ENCODE results near the gene RASA3. TPM values are rescaled to one million over a fixed set of nuclear protein-coding genes. Genes with fewer than 3 reads are reported as not detected.
A peak's percentile ranks its signal among the peaks of the same experiment; 100 is the strongest.

Gene RASA3
- total and polyA plus RNA-seq, 2 of the 8 experiments (the other 6 are each of a cell fraction or from before 2014, with no cell fraction given): 7.5 to 21.9 TPM

- H2BK20ac ChIP-seq (ENCODE audit: low read length): no peak overlapping the region
- no peaks in the 10 kb centered on the region for H3K79me1 ChIP-seq (ENCODE audit: low read depth, low read length)
- H3K14ac ChIP-seq (ENCODE audit: insufficient read length): no peak overlapping the region
- no peak overlapping the region for H4K5ac ChIP-seq (ENCODE audit: insufficient read length, low read depth, low read length)
- no peak overlapping the region for H2AK5ac ChIP-seq (ENCODE audit: low read depth, low read length)
- no peak overlapping the region for H3K9ac ChIP-seq (replicated peaks in 1 of 4; ENCODE audit: extremely low read depth in 1 of 4, low read depth in 3 of 4, low read length in 3 of 4)
- no peaks in the 10 kb centered on the region for H3K9me3 ChIP-seq (ENCODE audit: insufficient read depth in 2 of 2, low read depth in 1 of 2, low read length in 1 of 2)
- no peak overlapping the region for H3K56ac ChIP-seq (replicated peaks; ENCODE audit: insufficient read length, low read depth, low read length)
- WGBS, 2 experiments (ENCODE audit: extremely low coverage in 1 of 2, insufficient coverage in 1 of 2, insufficient read length in 1 of 2, insufficient replicate concordance in 2 of 2, low coverage in 1 of 2, low lambda C conversion rate in 2 of 2, missing lambda C conversion rate in 1 of 2): 95% methylated on average over 36 of the region's 47 CpGs; no CpG with 5 or more reads in 1 of the 2 experiments
- no peak overlapping the region for H4K8ac ChIP-seq (ENCODE audit: extremely low read depth, insufficient read depth, low read length)
- no peaks in the 10 kb centered on the region for H3K36me3 ChIP-seq (ENCODE audit: control insufficient read depth in 2 of 4, insufficient read depth in 4 of 4, low read length in 3 of 4)
- H2AFZ ChIP-seq (ENCODE audit: low read length): no peak overlapping the region
- H3K27ac ChIP-seq (ENCODE audit: low read depth, low read length): no peak overlapping the region
- DNase-seq (ENCODE audit: low read depth in 1 of 2, low spot score in 2 of 2) (no peak), FAIRE-seq (no peak)
- no peak overlapping the region for H3K23ac ChIP-seq (ENCODE audit: insufficient read length)
- no peak for TF ChIP-seq RAD21 (IDR thresholded peaks at IDR 0.05 in 1 of 2, conservative IDR thresholded peaks at IDR 0.05 in 1 of 2; ENCODE audit: low read depth in 2 of 2, low read length in 2 of 2)
- no peak for TF ChIP-seq ASH2L (IDR thresholded peaks at IDR 0.05; ENCODE audit: low read length)
- TF ChIP-seq, protein P1, sequence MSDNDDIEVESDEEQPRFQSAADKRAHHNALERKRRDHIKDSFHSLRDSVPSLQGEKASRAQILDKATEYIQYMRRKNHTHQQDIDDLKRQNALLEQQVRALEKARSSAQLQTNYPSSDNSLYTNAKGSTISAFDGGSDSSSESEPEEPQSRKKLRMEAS (IDR thresholded peaks at IDR 0.05): no peak
- TF ChIP-seq SIN3A (conservative IDR thresholded peaks at IDR 0.05 in 1 of 2, IDR thresholded peaks at IDR 0.05 in 1 of 2; ENCODE audit: low read depth in 1 of 2, low read length in 2 of 2): no peak
- no peak overlapping the region for H3K18ac ChIP-seq (ENCODE audit: extremely low read depth, low read length)
- H4K91ac ChIP-seq (replicated peaks; ENCODE audit: insufficient read length, low read length): no peak overlapping the region
- no peak overlapping the region for H2BK120ac ChIP-seq (replicated peaks; ENCODE audit: low read depth, low read length)
- H3K79me2 ChIP-seq (ENCODE audit: control insufficient read depth in 1 of 2, insufficient read depth in 2 of 2, low read length in 2 of 2): no peaks in the 10 kb centered on the region
- no peak overlapping the region for H2BK5ac ChIP-seq (ENCODE audit: low read depth, low read length)
- no peaks in the 10 kb centered on the region; a peak in 1 of 7 replicates for H3K4me1 ChIP-seq (replicated peaks in 1 of 4; ENCODE audit: control insufficient read depth in 3 of 4, insufficient read depth in 4 of 4, low read length in 3 of 4)
- H4K20me1 ChIP-seq (replicated peaks in 1 of 2; ENCODE audit: control insufficient read depth in 1 of 2, insufficient read depth in 2 of 2, low read length in 2 of 2): no peaks in the 10 kb centered on the region
- H2BK15ac ChIP-seq (ENCODE audit: low read length): 0 out of 2 replicates have a peak overlapping the region, but pooled peaks have one; percentile 46
- no peak overlapping the region for H2BK12ac ChIP-seq (ENCODE audit: low read depth, low read length)
- H3K4me2 ChIP-seq (ENCODE audit: insufficient read depth in 1 of 2, low read depth in 2 of 2, low read length in 2 of 2): no peak overlapping the region
- no peaks in the 10 kb centered on the region for H3K23me2 ChIP-seq (ENCODE audit: low read depth, low read length)
- ChIA-PET POLR2A (ENCODE audit: partially characterized antibody) (interaction anchor here (1.0 kb wide), 1 partner anchor 198 kb away, joined by 3 read pairs; no protein-coding TSS in a partner anchor), CTCF (ENCODE audit: partially characterized antibody) (interaction anchor here (0.6 to 1.1 kb wide), 2 partner anchors 10 to 127 kb away, joined by 4 read pairs; no protein-coding TSS in a partner anchor)
- peaks cover 0 to 2% (median 0%) of the 10 kb centered on the region in 4 experiments; a peak in 1 of 7 replicates for H3K27me3 ChIP-seq (replicated peaks in 1 of 4; ENCODE audit: control insufficient read depth in 3 of 4, extremely low read depth in 1 of 4, insufficient read depth in 3 of 4, low read length in 3 of 4)
- no peak overlapping the region for H3K4me3 ChIP-seq (ENCODE audit: extremely low read depth in 1 of 4, insufficient read depth in 2 of 4, low read depth in 3 of 4, low read length in 4 of 4)
- H3K4ac ChIP-seq (replicated peaks; ENCODE audit: insufficient read length, low read depth, low read length): no peak overlapping the region
These were observed 28.7 kb upstream of the RASA3 start for GRCh38 chr13:114161028-114161556.
